ENCODE measurements around the gene KIAA1191. TPM values are rescaled to one million over a fixed set of nuclear protein-coding genes. Genes with fewer than 3 reads are reported as not detected.

The KIAA1191 gene
- total RNA-seq, 4 donors from 2014 or later, result 98.1 to 116 (median 109) TPM

DNA sequence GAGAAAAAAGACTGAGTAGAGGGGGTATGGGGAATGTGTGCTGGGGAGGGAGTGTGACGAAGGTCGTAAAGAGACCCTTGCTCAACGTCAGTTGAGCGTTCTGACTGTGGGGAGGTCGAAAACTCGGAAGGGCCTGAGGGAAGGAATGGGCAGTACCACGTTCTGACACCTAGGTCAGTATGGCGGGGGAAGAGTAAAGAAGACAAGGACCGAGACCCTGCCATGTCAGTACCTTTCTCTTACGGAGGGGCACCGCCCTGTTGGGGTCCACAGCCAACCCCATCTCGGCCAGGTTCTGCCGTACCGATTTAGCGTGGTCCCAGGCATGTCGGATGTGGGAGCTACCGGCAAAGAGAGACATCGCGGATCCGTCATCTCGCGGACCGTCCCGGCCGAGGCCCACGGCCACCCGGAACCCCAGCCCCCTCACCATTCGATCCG, 26.5 kb upstream of the KIAA1191 start:
- Histone ChIP-seq H3K27ac (peak overlapping the region; percentile 95), H3K36me3 (peaks cover 50% of the 10 kb centered on the region)
- DNase-seq (ENCODE audit: low spot score in 2 of 2), result no peak

GRCh38 chr5:176387384-176387925, 25.9 kb upstream of the KIAA1191 start:
- peak overlapping the region; percentile 75 for H3K4me3 ChIP-seq
- peaks cover 30% of the 10 kb centered on the region for H3K4me1 ChIP-seq
- H3K9me3 ChIP-seq, result no peaks in the 10 kb centered on the region
- 32% methylated on average over 8 of the region's 8 CpGs for WGBS
- H3K36me3 ChIP-seq, result peaks cover 49% of the 10 kb centered on the region
- H3K27ac ChIP-seq, result no peak overlapping the region
- DNase-seq (ENCODE audit: low spot score in 2 of 2), result no peak
- TF ChIP-seq EP300 (IDR thresholded peaks at IDR 0.05) (no peak), POLR2A (IDR thresholded peaks at IDR 0.05) (no peak)
- no peaks in the 10 kb centered on the region for H3K27me3 ChIP-seq

More for the DNA sequence above, 26.5 kb upstream of the KIAA1191 start:
- under 1% methylated on average over 28 of the region's 29 CpGs for WGBS
- TF ChIP-seq, protein P1, sequence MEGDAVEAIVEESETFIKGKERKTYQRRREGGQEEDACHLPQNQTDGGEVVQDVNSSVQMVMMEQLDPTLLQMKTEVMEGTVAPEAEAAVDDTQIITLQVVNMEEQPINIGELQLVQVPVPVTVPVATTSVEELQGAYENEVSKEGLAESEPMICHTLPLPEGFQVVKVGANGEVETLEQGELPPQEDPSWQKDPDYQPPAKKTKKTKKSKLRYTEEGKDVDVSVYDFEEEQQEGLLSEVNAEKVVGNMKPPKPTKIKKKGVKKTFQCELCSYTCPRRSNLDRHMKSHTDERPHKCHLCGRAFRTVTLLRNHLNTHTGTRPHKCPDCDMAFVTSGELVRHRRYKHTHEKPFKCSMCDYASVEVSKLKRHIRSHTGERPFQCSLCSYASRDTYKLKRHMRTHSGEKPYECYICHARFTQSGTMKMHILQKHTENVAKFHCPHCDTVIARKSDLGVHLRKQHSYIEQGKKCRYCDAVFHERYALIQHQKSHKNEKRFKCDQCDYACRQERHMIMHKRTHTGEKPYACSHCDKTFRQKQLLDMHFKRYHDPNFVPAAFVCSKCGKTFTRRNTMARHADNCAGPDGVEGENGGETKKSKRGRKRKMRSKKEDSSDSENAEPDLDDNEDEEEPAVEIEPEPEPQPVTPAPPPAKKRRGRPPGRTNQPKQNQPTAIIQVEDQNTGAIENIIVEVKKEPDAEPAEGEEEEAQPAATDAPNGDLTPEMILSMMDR (IDR thresholded peaks at IDR 0.05), result no peak
- TF ChIP-seq POLR2AphosphoS5 (IDR thresholded peaks at IDR 0.05) (no peak), POLR2A (IDR thresholded peaks at IDR 0.05) (no peak), EP300 (IDR thresholded peaks at IDR 0.05) (no peak)
- H3K9me3 ChIP-seq, result no peaks in the 10 kb centered on the region
- peaks cover 30% of the 10 kb centered on the region for H3K4me1 ChIP-seq
- peak overlapping the region; percentile 75 for H3K4me3 ChIP-seq
- no peaks in the 10 kb centered on the region for H3K27me3 ChIP-seq

DNA sequence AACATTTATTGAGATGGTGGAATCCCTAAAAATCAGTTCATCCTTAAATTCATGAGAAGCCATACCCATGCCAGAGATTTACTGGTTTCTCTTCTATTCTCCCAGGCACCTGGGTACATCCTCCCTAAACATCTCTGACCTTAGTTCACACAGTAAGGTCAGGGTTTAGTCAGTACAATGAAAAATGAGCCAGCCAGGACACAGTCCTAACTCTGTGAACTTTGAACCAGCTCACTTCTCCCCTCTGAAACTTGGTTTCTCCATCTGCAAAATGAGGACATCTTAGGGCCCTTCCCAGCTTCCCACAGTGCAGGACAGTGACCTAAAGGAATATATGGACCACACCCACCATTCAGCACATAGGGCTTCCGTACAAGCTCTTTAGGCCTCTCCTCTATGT, 24.9 kb upstream of the KIAA1191 start:
- H3K4me3 ChIP-seq, result no peak overlapping the region
- 89% methylated on average over 1 of the region's 1 CpG for WGBS
- no peak for DNase-seq (ENCODE audit: low spot score in 2 of 2)
- H3K27me3 ChIP-seq, result no peaks in the 10 kb centered on the region
- H3K4me1 ChIP-seq, result peaks cover 30% of the 10 kb centered on the region
- H3K27ac ChIP-seq, result no peak overlapping the region
- no peaks in the 10 kb centered on the region for H3K9me3 ChIP-seq
- H3K36me3 ChIP-seq, result peaks cover 47% of the 10 kb centered on the region
- no peak for TF ChIP-seq POLR2A (IDR thresholded peaks at IDR 0.05)
- TF ChIP-seq, protein P1 (IDR thresholded peaks at IDR 0.05), result no peak
- no peak for TF ChIP-seq POLR2AphosphoS5 (IDR thresholded peaks at IDR 0.05)
- TF ChIP-seq EP300 (IDR thresholded peaks at IDR 0.05), result no peak

DNA sequence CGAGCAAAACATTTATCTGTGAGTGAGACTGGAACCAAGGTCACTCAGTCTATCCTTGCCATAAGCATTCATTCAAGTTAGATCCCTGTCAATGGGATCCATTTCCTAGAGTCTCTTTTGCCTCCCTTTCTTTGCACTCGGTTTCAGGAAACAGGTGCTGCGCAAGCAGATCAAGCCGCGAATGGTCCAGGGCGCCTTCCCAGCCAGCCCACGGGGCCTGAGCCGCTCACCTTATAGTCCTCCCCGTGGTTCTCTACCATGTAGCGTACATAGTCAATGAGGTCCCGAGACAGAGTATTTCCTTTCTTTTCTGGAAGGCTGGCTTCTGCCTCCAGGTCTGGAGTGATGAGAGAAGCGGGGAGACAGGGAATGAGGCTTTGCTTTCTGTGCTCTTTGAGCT, 23.4 kb upstream of the KIAA1191 start:
- H3K4me3 ChIP-seq, result no peak overlapping the region
- WGBS, result 88% methylated on average over 12 of the region's 12 CpGs
- H3K27me3 ChIP-seq, result no peaks in the 10 kb centered on the region
- no peak for DNase-seq (ENCODE audit: low spot score in 2 of 2)
- no peaks in the 10 kb centered on the region for H3K9me3 ChIP-seq
- peaks cover 26% of the 10 kb centered on the region for H3K4me1 ChIP-seq
- peaks cover 44% of the 10 kb centered on the region for H3K36me3 ChIP-seq
- TF ChIP-seq, protein P1 (IDR thresholded peaks at IDR 0.05), result no peak
- TF ChIP-seq POLR2AphosphoS5 (IDR thresholded peaks at IDR 0.05) (no peak), EP300 (IDR thresholded peaks at IDR 0.05) (no peak), POLR2A (IDR thresholded peaks at IDR 0.05) (no peak)
- no peak overlapping the region for H3K27ac ChIP-seq

DNA sequence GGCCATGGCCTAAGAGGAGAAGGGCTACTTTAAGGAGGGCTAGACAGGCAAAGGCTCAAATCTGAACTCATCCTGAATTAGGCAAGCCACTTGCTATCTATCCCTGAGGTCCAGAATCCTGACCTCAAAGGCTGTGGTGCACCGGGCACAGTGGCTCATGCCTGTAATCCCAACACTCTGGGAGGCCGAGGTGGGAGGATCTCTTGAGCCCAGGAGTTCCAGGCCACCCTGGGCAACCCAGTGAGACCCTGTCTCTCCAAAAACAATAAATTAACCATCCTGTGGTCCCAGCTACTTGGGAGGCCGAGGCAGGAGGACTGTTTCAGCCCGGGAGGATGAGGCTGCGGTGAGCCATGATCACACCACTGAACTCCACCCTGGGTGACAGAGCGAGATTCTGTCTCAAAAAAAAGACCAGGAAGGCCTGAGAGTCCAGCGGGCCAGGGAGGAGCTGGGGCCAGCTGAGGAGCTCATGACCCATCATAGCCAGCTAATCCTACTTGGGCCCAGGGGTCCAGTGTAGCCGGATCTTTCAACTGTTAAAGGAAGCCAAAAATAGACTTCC, 22.9 kb upstream of the KIAA1191 start:
- H3K36me3 ChIP-seq, result peaks cover 44% of the 10 kb centered on the region
- WGBS, result 88% methylated on average over 6 of the region's 8 CpGs
- TF ChIP-seq, protein P1 (IDR thresholded peaks at IDR 0.05), result no peak
- no peak for TF ChIP-seq POLR2A (IDR thresholded peaks at IDR 0.05)
- TF ChIP-seq POLR2AphosphoS5 (IDR thresholded peaks at IDR 0.05), result no peak
- TF ChIP-seq EP300 (IDR thresholded peaks at IDR 0.05), result no peak

More for the DNA sequence above, 22.9 kb upstream of the KIAA1191 start:
- Histone ChIP-seq H3K4me3 (no peak overlapping the region), H3K9me3 (no peaks in the 10 kb centered on the region), H3K4me1 (peaks cover 22% of the 10 kb centered on the region), H3K27ac (no peak overlapping the region), H3K27me3 (no peaks in the 10 kb centered on the region)
- no peak for DNase-seq (ENCODE audit: low spot score in 2 of 2)

Data from suprapubic skin (tissue), 4 donors.